GM20000 (cell line): ENCODE data around the gene SEMA6B.
A peak's percentile ranks its signal among the peaks of the same experiment; 100 is the strongest.
"Not testable (repeated sequence)": the region's sequence is repeated elsewhere in the genome, so short reads cannot be mapped to it uniquely, and the experiment has no call there.

ENCODE experiments used
- DNase-seq: peaks from one replicate; pipeline ENCODE4 v3.0.0; 2012; ENCODE audit warnings: low spot score
- CTCF ChIP-seq: IDR thresholded peaks from 2 replicates; pipeline ENCODE4 v1.5.1; 2012; ENCODE audit warnings: mild to moderate bottlenecking, control low read depth; ENCODE audit errors: extremely low read depth, missing control alignments

Gene SEMA6B

GRCh38 chr19:4570402-4570801 lies 10.9 kb upstream of the SEMA6B start:
- DNase-seq: no peak
- TF ChIP-seq CTCF: no peak

DNA sequence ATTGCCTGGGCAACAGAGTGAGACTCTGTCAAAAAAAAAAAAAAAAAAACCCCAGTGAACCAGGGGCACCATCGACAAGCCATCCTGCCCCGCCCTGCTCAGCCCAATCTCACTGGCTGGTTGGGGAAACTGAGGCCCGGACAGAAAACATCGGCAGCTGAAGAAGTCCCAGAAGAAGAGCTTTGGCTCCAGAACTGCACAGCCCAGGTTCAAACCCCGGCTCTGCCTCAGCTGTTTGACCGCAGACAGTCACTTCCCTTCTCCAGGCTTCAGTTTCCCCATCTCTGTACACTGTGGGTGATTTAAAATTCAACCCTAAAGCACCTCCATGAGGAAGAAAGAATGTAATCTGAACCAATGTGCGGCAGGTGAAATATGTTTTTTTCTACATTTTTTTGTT lies 9.4 kb upstream of the SEMA6B start:
- TF ChIP-seq CTCF: no peak
- no peak for DNase-seq

- no peak for DNase-seq
- TF ChIP-seq CTCF: peak; percentile 52
Observed at GRCh38 chr19:4567584-4568071, 8.1 kb upstream of the SEMA6B start.

DNA sequence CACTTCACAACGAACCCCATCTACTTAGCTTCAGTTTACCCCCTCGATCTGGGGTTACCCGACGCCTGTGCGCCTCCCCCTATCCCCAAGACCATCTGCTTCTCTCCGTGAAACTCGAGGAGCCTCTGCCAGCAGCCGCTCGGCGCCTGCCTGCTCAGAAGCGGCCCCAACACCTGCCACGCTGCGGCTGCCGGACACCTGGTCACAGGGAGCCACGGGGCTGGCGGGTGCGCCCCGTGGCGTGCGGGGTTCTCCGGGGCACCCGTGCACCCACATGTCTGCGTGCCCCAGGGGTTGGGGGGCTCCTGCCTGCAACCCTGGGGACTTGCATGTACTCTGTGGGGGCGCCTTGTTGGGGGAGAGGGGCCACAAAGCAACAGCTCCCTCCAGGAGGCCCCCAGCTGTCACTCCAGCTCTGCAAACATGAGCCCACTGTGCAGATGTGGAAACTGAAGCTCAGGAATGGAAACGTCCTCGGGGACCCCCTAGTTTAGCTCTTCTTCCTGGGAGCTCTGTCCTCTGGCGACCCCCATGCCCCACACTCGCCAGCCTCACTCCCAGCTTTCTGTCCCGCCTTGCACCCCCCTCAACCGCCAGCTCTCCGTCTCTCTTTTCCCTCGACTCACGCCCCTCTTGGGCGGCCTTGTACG lies 7.0 kb upstream of the SEMA6B start:
- DNase-seq: no peak
- no peak for TF ChIP-seq CTCF

DNA sequence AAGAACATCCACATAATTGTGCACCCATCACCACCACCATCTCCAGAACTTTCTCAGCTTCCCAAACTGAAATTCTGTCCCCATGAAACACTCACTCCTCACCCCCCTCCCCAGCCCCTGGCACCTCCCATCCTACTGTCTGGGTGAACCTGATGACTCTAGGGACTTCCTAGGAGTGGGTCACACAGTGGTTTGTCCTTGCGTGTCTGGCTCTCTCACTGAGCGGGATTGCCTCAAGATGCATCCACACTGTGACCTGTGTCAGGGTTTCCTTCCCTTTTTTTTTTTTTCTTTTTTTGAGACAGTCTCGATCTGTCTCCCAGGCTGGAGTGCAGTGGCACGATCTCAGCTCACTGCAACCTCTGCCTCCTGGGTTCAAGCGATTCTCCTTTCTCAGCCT lies 4.1 kb upstream of the SEMA6B start:
- not testable (repeated sequence) for DNase-seq

- DNase-seq: not testable (repeated sequence)
Observed at GRCh38 chr19:4562085-4562484, 2.6 kb upstream of the SEMA6B start.

- TF ChIP-seq CTCF: peak; percentile 91
- peak; percentile 82 for DNase-seq
Observed at GRCh38 chr19:4557971-4558941, 1.2 kb downstream of the SEMA6B start.

DNA sequence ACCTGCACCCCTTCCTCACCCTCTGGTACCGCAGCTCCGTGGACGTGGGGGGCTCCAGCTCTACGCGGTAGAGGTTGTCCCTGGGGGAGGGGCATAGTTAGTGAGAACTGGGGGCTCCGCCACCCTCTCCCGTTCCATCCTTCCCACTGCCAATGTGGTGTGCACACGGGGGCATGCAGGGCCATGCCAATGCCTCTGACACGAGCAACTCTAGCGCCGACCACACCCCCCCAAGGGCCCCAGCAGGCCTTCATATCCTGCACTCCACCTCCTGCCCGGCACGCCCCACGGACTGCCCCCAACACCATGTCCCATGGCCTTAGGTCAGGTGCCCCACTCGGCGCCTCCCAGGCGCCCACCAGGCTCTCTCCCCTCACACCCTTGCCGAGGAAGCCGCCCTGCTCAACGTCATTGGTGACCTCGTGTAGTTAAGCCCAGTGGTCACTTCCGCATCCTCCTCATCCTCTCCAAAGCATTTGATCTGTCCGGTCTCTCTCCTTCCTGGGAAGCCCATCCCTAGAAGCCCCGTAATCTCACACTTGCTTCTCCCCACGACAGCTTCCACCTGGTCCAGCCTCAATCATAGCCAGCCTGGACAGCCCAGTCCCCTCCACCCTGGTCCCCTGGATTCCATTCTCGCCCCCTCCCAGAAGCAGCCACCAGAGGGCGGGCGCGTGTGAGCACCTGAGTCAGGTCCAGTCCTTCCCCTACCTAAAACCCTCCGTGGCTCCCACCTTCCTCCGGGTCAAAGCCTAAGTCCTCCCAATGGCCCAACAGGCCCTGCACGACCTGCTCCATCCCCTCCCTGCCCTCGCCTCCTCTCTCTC lies 2.1 kb downstream of the SEMA6B start:
- no peak for DNase-seq
- TF ChIP-seq CTCF: no peak
